GM18511 (cell line): Measurements from ENCODE around the gene NUP93.
"Not testable (repeated sequence)": the region's sequence is repeated elsewhere in the genome, so short reads cannot be mapped to it uniquely, and the experiment has no call there.

Experiments
- ATAC-seq: cut with Tn5 transposase; IDR thresholded peaks from one replicate; pipeline ENCODE4 v1.9.1; 2021; ENCODE audit warnings: mild to moderate bottlenecking, moderate library complexity; ENCODE audit not compliant: unreplicated experiment

NUP93 gene

DNA sequence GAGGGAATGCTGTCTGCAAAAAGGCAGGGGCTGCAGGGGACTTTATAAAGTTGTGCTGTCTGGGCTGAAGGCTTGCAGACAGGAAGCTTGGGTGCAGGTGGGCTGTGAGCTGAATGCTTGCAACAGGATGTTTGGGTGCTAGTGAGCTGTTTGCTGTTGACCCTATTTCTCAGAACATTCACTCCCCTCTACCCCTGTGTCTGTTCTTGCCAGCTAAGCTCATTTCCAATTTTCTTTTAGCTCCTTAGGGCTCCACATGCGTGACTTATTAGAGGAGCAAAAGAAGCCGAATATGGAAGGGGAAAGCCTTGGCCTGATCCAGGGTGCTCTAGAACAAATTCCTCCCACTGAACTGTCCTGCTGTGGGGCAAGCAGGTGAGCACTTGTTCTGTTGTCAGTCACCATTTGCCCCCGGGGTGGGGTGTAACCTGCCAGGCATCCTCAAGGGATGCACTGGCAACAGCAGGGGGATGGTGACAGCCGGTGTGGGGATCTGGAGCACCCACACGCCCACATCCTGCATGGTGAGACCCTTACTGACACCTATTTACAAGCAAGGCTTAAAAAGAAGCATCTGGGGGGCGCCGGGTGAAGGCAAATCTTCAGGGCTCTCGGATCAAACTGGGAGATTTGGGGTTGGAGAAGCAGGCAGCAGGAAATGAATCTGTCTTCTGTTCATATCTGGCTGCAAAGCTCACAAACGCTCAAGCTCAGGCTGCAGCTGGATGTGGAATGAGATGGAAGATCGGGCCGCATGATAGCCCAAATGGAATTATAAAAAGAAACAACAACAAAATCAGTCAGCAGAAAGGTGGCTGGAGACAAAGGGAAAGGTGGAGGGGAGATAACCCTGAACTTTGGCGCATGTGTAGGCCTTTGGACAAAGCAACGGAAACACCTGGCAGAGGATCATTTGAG is 21.1 kb upstream of the NUP93 start:
- ATAC-seq = no peak

DNA sequence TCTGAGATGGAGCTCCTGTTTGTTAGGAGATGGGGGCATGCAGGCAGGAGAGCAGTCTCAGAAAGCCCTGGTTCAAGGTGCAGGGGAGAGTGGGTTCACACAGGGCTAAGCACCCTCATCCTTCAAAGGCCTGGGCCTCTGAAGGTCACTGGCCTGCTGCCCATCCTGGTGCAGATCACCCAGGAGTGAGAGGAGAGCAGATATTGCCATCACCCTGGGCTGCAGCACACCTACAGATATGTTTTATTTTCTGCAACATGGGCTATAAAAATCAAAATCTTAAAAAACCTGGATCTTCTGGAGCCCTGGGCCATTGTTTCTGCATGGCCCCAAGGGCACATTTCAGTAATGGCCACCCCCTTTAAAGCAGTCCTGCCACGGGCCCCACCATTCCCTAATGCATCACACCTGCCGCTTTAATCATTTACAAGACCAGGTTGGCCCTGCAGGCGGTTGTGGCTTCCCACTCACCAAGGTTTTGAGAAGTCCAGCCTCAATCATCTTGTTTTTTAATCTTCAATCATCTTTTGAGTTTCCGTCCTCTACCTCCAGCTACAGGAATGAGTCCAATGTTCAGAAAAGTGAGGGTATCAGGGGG is 20.4 kb upstream of the NUP93 start:
- ATAC-seq = no peak

DNA sequence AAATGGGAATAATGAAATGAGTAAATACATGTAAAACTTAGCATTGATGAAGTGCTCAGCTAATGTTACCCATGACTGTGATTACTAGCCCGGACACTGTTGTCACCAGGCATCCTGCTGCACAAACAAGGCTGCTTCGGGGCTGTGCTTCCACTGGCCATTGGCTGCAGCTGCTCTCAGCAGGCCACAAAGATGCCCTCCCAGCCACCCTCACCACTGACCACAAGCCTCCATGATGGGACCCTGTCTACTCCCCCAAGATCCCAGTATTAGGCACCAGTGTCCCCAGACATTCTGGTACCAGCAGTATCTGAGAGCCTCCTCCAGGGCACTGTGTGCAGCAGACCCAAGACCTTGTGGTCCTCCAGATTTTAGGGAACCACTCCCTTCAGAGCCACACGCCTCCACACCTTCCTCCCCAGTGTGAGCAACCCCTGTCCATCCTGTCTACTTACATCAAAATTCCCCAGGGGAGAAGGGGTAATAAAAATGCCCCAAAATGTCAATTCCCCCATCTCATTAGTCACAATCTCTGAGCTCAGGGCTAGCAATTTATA is 19.7 kb upstream of the NUP93 start:
- ATAC-seq = no peak

DNA sequence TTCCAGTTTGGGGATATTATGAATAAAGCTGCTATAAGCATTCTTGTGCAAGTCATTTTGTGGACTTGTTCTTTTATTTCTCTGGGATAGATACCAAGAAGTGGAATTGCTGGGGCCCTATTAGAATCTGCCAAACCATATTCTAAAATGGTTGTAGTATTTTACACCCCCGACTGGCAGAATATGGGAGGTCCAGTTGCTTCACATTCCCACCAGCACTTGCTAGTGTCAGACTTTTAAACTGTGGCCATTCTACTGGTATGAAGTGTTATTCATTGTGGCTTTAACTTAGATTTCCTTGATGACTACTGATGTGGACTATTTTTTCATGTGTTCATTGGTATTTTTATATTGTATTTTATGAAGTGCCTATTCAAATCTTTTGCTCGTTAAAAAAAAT is 18.1 kb upstream of the NUP93 start:
- no peak for ATAC-seq

DNA sequence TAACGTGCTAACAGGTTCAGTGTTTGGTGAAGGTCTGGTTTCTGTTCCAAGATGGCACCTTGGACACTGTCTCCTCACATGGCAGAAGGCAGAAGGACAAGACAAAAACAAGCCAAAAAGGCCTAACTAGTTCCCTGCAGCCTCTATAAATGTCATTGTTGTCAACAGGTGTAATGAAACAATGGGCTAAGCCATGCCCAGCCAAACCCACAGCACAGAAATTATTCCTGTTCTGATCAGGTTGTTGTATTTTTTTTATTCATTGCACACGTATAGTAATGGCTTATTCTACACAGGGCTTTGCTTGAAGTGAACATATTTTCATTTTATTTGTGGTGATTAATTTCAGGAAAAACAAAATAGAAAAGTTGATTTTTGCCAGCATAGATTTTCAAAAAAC is 16.1 kb upstream of the NUP93 start:
- ATAC-seq = no peak

DNA sequence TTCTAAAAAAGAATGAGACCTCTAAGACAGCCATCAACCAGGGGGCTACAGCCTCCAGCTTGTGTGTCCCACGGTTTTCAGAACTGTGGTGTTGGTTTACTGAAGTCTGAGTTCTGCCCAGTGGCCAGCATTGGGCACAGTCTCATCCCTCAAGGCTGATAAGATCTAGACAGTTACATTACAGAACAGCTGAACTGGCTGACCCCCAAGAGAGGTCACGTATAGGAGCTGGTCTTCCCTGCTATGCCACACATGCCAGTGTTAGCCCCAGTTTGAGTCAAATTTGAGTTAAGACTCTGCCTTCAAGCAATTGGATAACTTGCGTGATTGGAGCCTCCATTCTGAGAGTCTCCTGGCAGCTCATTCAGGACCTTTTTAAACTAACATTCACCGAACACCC is 14.8 kb upstream of the NUP93 start:
- no peak for ATAC-seq

DNA sequence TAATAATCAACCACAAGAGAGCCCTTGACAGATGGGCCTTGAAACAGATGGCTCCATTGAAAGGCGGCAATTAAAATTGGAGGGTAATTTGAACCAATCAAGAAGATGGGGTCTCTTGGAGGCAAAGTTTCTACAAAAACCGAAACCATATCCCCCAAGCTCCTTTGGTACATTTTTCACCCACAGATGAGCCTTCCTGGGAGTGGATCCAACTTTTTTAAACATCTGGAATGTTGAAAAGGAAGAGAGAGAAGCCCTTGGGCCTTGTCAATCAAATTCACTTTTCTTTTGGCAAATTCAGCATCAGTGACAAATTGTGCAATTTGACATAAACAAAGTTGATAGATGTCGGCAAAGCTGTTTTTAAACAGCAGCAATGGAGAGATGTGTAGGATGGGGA is 13.2 kb upstream of the NUP93 start:
- ATAC-seq = no peak

DNA sequence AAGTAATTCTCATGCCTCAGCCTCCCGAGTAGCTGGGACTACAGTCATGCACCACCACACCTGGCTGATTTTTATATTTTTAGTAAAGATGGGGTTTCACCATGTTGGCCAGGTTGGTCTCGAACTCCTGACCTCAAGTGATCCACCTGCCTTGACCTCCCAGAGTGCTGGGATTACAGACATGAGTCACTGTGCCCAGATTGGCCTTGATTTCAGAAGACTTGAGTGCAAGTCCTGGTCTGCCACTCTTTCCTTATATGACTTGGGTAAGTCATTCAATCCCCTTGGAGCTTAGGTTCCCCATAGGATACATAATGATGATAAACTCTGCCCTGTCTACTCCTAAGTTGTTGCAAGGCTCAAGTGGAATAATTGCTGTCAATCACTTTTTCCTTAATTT is 12.4 kb upstream of the NUP93 start:
- ATAC-seq = not testable (repeated sequence)

DNA sequence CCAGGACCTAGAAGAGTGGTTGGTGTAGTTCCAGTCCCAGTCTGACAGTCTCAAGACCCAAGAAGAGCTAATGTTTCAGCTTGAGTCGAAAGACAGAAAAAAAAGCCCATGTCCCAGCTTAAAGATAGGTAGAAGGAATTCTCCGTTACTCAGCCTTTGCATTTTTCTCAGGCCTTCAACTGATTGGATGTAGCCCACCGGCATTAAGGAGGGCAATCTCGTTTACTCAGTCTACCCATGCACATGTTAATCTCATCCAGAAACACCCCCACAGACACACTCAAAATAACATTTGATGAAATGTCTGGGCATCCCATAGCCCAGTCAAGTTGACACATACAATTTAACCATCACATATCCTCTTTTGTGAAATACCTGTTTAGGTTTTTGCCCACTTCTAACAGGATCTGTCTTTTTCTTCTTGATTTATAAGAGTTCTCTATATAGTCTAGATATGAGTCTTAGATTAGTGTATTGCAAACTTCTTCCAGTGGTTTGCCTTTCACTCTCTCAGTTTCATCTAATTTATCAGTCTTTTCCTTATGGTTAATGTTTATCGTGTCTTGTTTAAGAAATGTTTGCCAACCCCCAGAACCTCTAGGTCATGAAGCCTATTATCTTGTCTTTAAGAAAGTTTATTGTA is 7.6 kb upstream of the NUP93 start:
- no peak for ATAC-seq

DNA sequence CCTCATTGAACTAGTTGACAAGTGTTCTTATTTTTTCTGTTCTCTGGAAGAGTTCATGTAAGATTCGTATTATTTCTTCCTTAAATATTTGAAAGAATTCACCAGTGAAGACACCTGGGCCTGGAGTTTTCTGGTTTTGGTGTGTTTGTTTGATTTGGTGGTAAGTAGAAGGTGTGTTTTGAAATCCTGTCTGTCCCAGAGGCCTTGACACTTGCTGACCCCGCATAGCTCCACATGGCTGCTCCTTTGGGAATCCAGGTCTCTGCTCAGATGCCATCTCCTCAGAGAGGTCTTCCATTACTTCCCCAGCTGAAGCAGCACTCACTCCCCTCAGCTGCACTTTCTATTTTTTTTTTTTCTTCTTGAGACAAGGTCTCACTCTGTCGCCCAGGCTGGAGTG is 5.7 kb upstream of the NUP93 start:
- ATAC-seq = no peak

DNA sequence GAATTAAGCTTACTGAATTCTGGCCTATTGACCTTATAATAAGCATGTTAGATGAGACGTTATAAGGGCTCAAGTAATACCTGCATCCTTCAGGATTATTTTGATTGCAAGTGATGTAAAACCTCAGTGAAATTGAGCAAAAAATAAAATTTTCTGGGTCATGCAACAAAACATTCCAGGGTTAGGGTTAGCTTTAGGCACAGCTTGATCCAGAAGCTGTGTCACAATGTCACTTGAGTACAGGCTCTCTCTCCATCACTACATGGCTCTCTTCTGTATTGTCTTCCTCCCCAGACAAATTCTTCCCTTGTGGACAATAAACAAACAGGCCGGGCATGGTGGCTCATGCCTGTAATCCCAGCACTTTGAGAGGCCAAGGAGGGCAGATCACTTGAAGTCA is 3.6 kb upstream of the NUP93 start:
- ATAC-seq = no peak

DNA sequence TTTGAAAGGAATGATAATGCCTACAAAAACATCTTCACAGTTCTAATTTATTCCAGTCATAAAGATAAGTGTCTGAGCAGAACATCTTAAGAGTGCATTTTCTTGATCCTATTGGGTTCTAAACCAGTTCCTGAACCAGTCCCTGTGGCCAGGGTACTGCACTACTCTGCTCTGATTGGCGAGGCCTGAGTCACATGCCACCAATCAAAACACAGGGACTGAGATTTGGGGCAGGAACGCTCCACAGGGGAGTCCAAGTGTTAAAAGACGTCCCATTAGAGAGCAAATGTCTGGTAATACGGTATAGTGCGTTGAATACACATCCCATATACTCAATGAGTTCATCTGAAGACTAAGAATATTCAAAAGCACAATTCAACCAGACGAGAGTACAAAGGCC is 3.0 kb upstream of the NUP93 start:
- no peak for ATAC-seq

DNA sequence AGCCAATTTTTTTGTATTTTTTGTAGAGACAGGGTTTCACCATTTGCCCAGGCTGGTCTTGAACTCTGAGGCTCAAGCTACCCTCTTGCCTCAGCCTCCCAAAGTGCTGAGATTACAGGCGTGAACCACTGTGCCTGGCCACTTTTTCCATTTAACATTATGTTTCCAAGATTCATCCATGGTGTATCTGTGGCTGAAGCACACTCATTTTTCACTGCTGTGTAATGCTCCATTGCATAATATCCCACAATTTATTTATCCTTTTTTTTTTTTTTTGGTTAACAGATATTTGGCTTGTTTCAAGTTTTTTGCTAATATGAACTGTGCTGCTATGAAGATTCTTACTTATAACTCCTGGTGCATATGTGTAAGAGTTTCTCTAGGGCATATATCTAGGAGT is 1.9 kb upstream of the NUP93 start:
- ATAC-seq = no peak

DNA sequence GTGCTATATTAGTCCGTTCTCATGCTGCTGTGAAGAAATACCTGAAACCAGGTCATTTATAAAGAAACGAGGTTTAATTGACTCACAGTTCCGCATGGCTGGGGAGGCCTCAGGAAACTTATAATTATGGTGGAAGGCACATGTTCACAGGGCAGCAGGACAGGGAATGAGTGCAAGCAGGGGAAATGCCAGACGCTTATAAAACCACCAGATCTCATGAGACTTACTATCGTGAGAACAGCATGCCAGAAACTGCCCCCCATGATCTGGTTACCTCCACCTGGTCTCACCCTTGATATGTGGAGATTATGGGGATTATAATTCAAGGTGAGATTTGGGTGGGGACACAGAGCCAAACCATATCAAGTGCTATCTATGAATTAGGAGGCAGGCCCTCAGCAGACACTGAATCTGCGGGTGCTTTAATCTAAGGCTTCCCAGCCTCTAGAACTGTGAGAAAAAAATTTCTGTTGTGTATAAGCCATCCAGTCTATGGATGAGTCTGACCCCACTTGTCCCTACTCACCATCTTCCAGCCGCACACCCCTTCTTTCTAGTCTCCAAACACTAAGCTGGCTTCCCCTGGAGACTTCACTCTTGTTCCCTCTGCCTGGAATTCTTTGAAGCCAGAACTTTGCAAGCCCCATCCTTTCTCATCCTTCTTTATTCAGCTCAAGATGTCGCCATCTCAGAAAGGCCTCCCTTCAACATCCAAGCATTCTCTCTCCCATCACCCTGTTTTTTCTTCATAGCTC is 772 bp upstream of the NUP93 start:
- no peak for ATAC-seq

DNA sequence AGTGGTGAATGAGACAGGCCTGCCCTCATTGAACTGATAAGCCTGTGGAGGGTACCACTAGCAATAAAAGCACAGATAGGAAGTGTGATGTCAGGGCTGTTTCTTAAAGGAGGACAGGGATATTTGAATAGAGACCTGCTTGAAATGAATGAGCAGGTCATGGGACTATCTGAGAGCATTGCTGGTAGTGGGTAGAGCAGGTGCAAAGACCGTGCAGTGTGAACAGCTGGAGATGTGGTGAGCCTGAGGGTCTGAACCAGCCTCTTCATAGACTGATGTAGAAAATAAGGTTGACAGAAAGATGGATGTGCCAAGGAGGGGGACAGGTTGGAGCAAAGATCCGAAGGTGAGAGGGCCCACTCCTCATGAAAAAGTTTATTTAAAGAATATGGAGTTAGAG is 2.4 kb downstream of the NUP93 start:
- ATAC-seq = peak; percentile 62

DNA sequence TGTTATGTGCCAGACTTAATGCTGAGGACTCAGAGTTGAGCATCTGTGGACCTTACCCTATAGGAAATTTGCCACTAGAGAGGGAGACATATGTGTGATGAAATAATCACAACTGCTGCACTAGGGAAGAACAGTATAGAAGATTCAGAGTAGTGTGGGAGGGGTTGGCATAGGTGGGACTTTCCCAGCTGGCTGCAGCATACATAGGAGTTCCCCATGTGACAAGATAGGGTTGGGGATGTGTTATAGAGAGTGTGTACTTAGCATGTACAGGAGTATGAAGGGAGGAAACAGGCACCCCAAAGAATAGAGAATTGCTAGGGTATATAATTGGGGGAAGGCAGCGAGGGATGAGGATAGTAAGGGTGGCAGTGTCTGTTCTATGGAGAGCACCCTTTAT is 2.9 kb downstream of the NUP93 start:
- peak; percentile 45 for ATAC-seq

DNA sequence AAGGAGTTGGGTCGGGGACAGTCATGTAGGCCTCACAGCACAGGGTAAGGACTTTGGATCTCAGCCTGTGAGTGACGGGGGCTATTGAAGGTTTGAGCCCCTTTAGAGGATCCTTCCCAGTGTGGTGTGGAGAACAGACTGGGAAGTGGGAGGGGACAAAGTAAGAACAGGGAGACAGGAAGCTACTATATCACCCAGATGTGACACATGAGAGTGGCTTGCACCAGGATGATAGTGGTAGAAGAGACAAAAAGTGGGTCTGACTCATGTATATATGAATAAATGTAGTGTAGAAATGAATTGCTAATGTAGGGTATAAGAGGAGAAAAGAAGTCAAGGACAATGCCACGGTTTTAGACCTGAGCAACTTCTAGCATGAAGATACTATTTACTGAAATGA is 4.5 kb downstream of the NUP93 start:
- no peak for ATAC-seq

DNA sequence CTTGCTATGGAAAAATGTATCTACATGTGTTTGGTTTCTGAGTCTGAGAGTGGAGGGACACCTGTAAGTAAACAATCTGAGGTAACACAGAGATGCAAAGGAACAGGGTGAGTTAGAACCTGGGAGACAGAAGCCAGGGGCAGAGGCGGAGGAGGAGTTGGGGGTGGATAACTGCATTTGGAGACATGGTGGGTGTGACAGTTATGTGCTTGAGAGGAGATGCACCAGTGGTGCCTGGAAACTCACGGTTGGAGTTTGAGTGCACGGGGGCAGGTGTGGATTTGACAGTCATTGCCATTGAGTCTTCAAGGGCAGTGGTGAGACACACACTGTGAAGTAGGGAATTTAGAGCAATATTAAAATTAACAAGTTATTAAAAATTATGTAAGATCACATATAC is 6.5 kb downstream of the NUP93 start:
- no peak for ATAC-seq

DNA sequence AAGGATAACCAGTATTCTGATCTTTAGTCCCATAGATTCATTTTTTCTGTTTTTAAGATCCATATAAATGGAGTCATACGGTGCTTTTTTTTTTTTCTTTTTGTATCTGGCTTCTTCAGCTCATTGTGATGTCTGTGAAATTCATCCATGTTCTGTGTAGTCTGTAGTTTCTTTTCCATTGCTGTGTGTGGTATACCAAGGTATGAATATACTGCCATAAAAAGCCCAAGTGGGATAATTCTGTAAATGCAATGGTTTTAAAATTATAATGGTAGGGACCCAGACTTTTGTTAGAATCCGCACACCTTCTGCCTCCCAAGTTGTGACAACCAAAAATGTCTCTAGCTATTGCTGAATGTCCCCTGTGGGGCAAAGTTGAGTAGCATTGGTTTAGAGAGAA is 7.6 kb downstream of the NUP93 start:
- ATAC-seq = no peak

DNA sequence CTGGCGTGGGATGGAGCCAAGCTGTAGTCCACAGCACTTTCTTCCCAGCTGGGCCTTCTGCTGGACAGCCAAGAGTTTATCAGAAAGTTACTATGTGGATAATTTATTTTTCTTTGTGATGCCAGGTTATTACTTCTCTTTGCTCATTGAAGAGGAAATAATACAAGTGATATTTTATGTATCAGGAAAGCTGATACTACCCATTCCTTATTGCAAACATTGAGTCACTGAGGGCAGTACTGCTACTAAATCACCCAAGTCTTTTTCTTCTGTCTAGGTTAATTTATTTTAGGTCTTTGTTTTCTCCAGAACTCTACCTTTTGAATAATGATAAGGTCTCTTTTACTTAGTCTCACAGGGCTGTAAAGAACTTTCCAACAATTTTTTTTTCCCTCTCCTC is 8.3 kb downstream of the NUP93 start:
- ATAC-seq = no peak

DNA sequence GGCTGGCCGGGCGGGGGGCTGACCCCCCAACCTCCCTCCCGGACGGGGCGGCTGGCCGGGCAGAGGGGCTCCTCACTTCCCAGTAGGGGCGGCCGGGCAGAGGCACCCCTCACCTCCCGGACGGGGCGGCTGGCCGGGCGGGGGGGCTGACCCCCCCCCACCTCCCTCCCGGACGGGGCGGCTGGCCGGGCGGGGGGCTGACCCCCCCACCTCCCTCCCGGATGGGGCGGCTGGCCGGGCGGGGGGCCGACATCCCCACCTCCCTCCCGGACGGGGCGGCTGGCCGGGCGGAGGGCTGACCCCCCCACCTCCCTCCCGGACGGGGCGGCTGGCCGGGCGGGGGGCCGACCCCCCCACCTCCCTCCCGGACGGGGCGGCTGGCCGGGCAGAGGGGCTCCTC is 9.4 kb downstream of the NUP93 start:
- not testable (repeated sequence) for ATAC-seq
